Gastroesophageal sphincter (tissue), 3 donors: ENCODE results near the gene SNX6.
"Not testable (repeated sequence)": the region's sequence is repeated elsewhere in the genome, so short reads cannot be mapped to it uniquely, and the experiment has no call there.

ENCODE experiments used
- CTCF ChIP-seq, 4 experiments: fragments of 200-600 bp in 2 of 4; fragments of 450-650 bp in 2 of 4; sonication (generic) in 1 of 4; IDR thresholded peaks; one replicate each; pipeline ENCODE4 v1.5.1; 2017 to 2019; ENCODE audit warnings: antibody characterized with exemption in 4 of 4, mild to moderate bottlenecking in 2 of 4, moderate library complexity in 2 of 4
- EP300 ChIP-seq: sonication (generic); formaldehyde crosslinking; IDR thresholded peaks from one replicate; pipeline ENCODE4 v1.6.1; 2017; ENCODE audit warnings: antibody characterized with exemption, mild to moderate bottlenecking
- POLR2A ChIP-seq, 2 donors: fragments of 450-650 bp; IDR thresholded peaks; one replicate each; pipeline ENCODE4 v1.6.1; 2017; ENCODE audit warnings: antibody characterized with exemption in 2 of 2, mild to moderate bottlenecking in 2 of 2, moderate library complexity in 1 of 2
- POLR2AphosphoS5 ChIP-seq: sonication (generic); formaldehyde crosslinking; IDR thresholded peaks from one replicate; pipeline ENCODE4 v1.6.1; 2017; ENCODE audit warnings: antibody characterized with exemption

GRCh38 chr14:34546272-34547135 is 83.4 kb downstream of the SNX6 start:
- TF ChIP-seq CTCF (IDR thresholded peaks at IDR 0.05); POLR2A (IDR thresholded peaks at IDR 0.05); POLR2AphosphoS5; EP300: not testable (repeated sequence)
